IPS-11a (cell line): ENCODE measurements around the gene ZNF221.

ENCODE experiments used
- H3K4me3 ChIP-seq: one replicate; pipeline ENCODE4 v1.5.1; 2013; ENCODE audit warnings: low read depth, low read length, control low read depth

Gene ZNF221

DNA sequence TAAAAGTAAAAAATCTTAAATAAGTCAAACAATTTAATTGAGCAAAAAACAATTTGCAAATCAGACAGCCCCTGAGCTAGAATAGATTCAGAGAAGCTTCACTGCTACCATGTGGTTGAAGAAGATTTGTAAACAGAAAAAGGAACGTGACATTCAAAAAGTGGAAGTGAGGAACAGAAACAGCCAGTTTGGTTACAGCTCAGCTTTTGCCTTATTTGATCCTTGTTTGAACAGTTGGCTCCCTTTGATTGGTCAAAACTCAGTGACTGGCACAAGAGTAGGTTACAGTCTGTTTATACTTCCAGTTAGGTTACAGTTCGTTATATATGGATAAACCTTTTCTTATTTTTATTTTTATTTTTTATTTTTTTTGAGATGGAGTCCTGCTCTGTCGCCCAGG is 5.8 kb downstream of the ZNF221 start:
- no peak overlapping the region for H3K4me3 ChIP-seq

- H3K4me3 ChIP-seq = no peak overlapping the region
Observed at GRCh38 chr19:43957891-43958290, 6.9 kb downstream of the ZNF221 start.

GRCh38 chr19:43960411-43960810 is 9.4 kb downstream of the ZNF221 start:
- no peak overlapping the region for H3K4me3 ChIP-seq

DNA sequence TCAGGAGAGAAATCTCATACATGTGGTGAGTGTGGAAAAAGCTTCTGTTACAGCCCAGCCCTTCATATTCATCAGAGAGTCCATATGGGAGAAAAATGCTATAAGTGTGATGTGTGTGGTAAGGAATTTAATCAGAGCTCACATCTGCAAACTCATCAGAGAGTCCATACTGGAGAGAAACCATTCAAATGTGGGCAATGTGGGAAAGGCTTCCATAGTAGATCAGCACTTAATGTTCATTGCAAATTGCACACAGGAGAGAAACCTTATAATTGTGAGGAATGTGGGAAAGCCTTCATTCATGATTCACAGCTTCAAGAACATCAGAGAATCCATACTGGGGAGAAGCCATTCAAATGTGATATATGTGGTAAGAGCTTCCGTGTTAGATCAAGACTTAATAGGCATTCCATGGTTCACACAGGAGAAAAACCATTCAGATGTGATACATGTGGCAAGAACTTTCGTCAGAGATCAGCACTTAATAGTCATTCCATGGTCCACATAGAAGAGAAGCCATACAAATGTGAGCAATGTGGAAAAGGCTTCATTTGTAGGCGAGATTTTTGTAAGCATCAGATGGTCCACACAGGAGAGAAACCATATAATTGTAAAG is 15.2 kb downstream of the ZNF221 start:
- no peak overlapping the region for H3K4me3 ChIP-seq

GRCh38 chr19:43976732-43977131 is 25.7 kb downstream of the ZNF221 start:
- no peak overlapping the region for H3K4me3 ChIP-seq

DNA sequence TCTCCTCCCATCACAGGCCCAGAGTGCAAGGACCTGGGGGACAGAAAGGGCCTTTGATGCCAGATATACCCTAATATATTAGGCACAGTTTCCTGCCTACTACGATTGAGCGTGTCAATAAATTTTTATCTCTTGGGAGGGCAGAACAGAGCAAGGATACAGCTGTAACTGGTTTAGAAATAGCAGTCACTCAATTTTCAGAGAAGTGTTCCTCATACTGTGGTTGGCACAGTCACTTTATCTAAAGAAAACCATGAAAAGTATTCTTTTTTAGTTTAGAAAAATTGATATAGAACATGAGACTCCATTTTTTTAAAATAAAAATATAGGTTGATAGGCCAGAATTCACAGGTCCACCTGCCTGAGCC is 32.5 kb downstream of the ZNF221 start:
- no peak overlapping the region for H3K4me3 ChIP-seq

- peak within 1 kb of the TSS; percentile 85 for H3K4me3 ChIP-seq
Observed at GRCh38 chr19:43983912-43984686, 33.1 kb downstream of the ZNF221 start, which contains the start of gene ZNF155. ZNF155 (plus strand) TSS chr19:43984188; CDS start chr19:43988544, 4,356 bp downstream.

- peak overlapping the region; percentile 85 for H3K4me3 ChIP-seq
Observed at GRCh38 chr19:43984687-43985000, 33.6 kb downstream of the ZNF221 start.

DNA sequence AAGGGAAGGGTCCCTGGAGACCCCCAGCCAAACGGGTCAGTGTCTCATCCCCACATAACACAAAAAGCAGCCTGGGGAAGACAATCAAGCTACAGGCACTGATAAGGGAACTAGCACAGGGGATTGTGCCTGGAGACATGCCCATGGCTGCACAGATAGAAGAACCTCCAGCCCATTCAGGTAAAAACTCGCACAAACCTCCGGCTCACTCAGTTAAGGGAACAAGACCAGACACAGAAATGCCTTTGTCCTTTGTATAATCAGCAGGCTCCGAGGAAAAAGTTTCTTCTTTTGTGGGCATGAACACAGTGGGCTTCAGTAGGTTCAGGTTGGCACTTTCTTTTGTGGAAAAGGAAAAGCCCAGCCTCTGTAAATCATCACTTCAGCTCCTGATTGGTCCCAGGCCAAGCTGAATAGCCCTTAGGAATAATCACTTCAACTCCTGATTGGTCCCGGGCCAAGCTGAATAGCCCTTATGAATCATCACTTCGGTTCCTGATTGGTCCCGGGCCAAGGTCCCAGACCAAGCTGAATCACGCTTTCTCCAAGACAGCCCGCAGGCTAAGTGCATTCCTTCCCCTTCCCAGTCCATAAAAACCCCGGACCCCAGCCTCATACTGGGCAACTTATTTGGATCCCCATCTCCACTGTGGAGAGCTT is 46.7 kb downstream of the ZNF221 start:
- no peak overlapping the region for H3K4me3 ChIP-seq

DNA sequence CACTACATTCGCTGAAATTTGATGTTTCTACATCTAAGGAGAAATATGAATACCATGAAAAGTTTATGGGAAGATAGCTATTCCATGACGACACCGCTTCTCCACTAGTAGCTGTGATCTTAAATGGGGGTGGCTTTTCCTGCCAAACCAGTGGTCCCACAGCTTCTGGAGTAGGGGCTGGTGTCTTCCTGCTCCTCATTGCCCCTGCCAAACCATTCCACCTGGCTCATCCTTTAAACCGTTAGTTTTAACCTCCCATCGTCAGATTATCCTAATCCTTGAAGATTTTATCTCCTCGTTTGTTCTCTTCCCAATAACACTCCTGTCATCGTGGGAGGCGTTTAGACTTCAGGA is 51.2 kb downstream of the ZNF221 start:
- H3K4me3 ChIP-seq = peak overlapping the region; percentile 82

DNA sequence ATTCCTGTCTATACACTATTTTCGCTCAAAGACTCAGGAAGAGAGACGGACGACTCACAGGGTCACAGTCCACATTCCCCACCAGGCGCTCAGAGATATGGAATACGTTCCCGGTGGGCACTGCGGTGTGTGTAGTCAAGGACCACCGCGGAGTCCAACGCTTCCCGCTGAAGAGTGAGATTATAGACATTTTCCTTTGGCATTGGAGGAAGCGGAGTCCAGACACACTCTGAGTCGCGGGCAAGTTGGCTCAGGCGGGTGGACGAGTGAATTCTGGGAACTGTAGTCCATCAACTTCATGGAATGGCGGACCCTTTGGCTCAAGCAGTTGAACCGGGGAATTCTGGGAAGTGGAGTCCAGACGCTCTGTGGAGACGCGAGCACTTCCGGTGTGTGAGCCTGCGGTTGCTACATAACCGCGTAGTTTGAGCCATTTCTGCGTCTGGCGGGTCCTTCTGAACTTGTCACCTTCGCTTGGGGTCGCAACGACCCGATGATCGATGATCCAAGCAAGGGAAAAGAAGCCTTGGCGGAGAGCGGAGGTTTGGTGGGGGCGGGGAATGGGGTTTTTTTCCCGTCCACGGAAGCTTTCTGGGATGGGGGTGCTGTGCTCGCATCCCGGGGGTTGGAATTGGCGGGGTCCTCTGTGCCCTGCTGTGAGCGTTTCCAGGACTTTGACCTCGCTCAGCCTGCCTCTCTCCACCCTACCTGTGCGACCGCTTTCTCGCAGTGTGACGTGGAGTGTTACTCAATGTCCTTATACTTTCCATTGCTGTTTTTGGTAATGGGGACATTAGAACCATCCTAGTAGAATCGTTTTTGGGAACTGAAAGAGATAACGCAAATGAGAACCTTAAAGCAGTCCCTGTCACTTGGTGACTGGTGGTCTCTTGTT is 51.8 kb downstream of the ZNF221 start, which contains the start of gene ZNF230:
TSS of gene ZNF230 (plus strand) at position 392 of the 895 bp plus-strand sequence. CDS start 4,122 bp downstream, outside the sequence.
- peak within 1 kb of the TSS; percentile 82 for H3K4me3 ChIP-seq

GRCh38 chr19:44003461-44004009 is 52.5 kb downstream of the ZNF221 start:
- peak overlapping the region; percentile 82 for H3K4me3 ChIP-seq

GRCh38 chr19:44005973-44006372 is 54.9 kb downstream of the ZNF221 start:
- H3K4me3 ChIP-seq = no peak overlapping the region

GRCh38 chr19:44007473-44007872 is 56.4 kb downstream of the ZNF221 start:
- H3K4me3 ChIP-seq = no peak overlapping the region

DNA sequence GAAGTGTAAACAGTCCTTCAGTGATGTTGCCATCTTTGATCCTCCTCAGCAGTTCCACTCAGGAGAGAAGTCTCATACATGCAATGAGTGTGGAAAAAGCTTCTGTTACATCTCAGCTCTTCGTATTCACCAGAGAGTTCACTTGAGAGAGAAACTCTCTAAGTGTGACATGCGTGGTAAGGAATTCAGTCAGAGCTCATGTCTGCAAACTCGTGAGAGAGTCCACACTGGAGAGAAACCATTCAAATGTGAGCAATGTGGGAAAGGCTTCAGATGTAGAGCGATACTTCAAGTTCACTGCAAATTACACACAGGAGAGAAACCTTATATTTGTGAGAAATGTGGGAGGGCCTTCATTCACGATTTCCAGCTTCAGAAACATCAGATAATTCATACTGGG is 59.4 kb downstream of the ZNF221 start:
- H3K4me3 ChIP-seq = no peak overlapping the region
